ENCODE results near the gene EFCAB9.

The EFCAB9 gene

GRCh38 chr5:172235827-172236736, 42.1 kb downstream of the EFCAB9 start:
- no peak for DNase-seq

DNA sequence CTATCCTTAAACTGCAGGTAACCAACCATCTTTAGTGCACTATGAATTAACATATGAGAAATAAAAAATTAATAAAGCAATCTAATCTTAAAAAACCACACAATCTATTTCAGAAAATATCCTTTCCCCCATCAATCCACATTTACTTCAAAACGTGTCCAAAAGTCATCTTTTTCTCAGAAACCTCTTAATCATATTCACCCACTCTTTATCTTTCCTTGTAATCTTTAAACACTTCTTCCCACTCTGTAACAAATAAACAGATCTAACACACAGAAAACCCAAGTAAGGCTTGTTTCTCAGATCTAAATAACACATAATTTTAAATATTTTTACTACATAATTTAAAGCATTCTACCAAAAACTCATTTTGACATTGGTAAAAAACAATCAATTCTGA, 44.4 kb downstream of the EFCAB9 start:
- DNase-seq, result no peak

DNA sequence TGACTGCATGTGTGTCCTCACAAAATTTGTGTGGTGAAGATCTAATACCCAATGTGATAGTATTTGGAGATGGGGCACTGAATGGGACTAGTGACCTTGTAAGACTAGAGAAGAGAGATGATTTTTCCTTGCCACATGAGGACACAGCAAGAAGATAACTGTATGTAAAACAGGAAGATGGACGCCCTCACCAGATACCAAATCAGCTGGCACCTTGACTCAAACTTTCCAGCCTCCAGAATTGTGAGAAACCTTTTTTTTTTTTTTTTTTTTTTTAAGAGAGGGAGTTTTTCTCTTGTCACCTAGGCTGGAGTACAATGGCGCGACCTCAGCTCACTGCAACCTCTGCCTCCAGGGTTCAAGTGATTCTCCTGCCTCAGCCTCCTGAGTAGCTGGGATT, 49.3 kb downstream of the EFCAB9 start:
- DNase-seq, result no peak

- no peak for DNase-seq
These were observed 51.1 kb downstream of the EFCAB9 start for GRCh38 chr5:172245046-172245445.

GRCh38 chr5:172245703-172246125, 51.7 kb downstream of the EFCAB9 start:
- no peak for DNase-seq

- no peak for DNase-seq
These were observed 54.7 kb downstream of the EFCAB9 start for GRCh38 chr5:172248637-172249036.

DNA sequence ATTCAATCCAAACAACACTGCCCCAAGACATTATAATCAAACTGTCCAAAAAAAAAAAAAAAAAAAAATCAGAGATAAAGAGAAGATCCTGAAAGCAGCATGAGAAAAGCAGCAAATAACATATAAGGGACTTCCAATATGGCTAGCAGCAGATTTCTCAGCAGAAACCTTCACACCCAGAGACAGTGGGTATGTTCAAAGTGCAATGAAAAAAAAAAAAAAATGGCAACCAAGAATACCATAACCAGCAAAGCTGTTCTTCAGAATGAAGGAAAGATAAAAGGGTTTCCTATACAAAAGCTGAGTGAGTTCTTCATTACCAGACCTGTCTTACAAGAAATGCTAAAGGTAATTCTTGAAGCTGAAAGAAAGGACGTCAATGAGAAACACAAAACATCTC, 57.4 kb downstream of the EFCAB9 start:
- no peak for DNase-seq

GRCh38 chr5:172252501-172252900, 58.5 kb downstream of the EFCAB9 start:
- DNase-seq, result no peak
